Right lobe of liver (tissue), 6 donors: ENCODE data around the gene CDK14. TPM values are rescaled to one million over a fixed set of nuclear protein-coding genes. Genes with fewer than 3 reads are reported as not detected.

Experiments used
- ATAC-seq, 4 donors: fragments of 200-7000 bp; cut with Tn5 transposase; one replicate each; pipeline ENCODE4 v1.9.1; 2020; ENCODE audit warnings: mild to moderate bottlenecking in 4 of 4, moderate library complexity in 4 of 4
- DNase-seq, 3 donors: peaks; one replicate each; pipeline ENCODE4 v3.0.0-alpha.2; 2020
- H3K27ac ChIP-seq, 3 donors: fragments of 200-600 bp; one replicate each; pipeline ENCODE4 v1.8.0; 2022
- H3K27me3 ChIP-seq, 2 donors: fragments of 200-600 bp; one replicate each; pipeline ENCODE4 v1.8.0; 2022
- H3K36me3 ChIP-seq, 4 donors: fragments of 200-600 bp; sonication (generic) in 1 of 4; one replicate each; pipeline versions ENCODE4 v1.5.1 to v1.8.0; 2017 to 2022; ENCODE audit warnings: control low read depth in 1 of 4
- H3K4me1 ChIP-seq, 4 donors: fragments of 200-600 bp; sonication (generic) in 1 of 4; one replicate each; pipeline versions ENCODE4 v1.5.1 to v1.8.0; 2017 to 2022; ENCODE audit warnings: control low read depth in 1 of 4
- H3K4me3 ChIP-seq, 3 donors: fragments of 200-600 bp; one replicate each; pipeline ENCODE4 v1.8.0; 2022
- H3K9me3 ChIP-seq, 4 donors: fragments of 200-600 bp; sonication (generic) in 1 of 4; one replicate each; pipeline versions ENCODE4 v1.5.1 to v1.8.0; 2017 to 2022; ENCODE audit warnings: control low read depth in 1 of 4
- CTCF ChIP-seq, 4 donors: fragments of 200-600 bp in 3 of 4; fragments of 450-650 bp in 1 of 4; IDR thresholded peaks; one replicate each; pipeline versions ENCODE4 v1.5.1 to v1.8.0; 2016 to 2022; ENCODE audit warnings: antibody characterized with exemption in 4 of 4, mild to moderate bottlenecking in 2 of 4
- POLR2A ChIP-seq: fragments of 450-650 bp; IDR thresholded peaks from one replicate; pipeline ENCODE4 v1.6.1; 2017; ENCODE audit warnings: antibody characterized with exemption, mild to moderate bottlenecking
- WGBS: methylation state at CpG from one replicate; pipeline ENCODE4 v1.1.6; 2018; ENCODE audit warnings: low coverage, low lambda C conversion rate; ENCODE audit not compliant: insufficient coverage; ENCODE audit errors: missing lambda C conversion rate; 5-methylcytosine and 5-hydroxymethylcytosine counted together
- intact Hi-C, 2 donors: fragments of 100-400 bp; cut with DNase I; formaldehyde crosslinking; loops; one replicate each; pipeline versions ENCODE4 v1.11.2 to v1.14.1; 2022
- total RNA-seq, 6 experiments: library from RNA; depleted of rRNA in 2 of 6; stranded (reverse); fragments of >200 nt in 2 of 6; fragmentation: NEBNext Ultra II Directional in 3 of 6; extraction: Animal tissue kit (Norgen Biotek cat#: 25700) in 3 of 6; gene quantifications; one replicate each; pipeline versions ENCODE4 v1.1.0 to v1.2.4, GENCODE V29; 2016 to 2023
- donor health status: DM: no; HTN: yes; CAD: no.
- donor health status: DM: no; HTN: no; CAD: no.
- donor health status: DM: no; HTN: no; CAD: no.
- donor health status: DM: no; HTN: yes; CAD: no.
- donor health status: DM: no; HTN: yes; CAD: no.

Gene CDK14
- total RNA-seq, 6 experiments from 2014 or later, result 12.6 to 28.7 (median 17.9) TPM

DNA sequence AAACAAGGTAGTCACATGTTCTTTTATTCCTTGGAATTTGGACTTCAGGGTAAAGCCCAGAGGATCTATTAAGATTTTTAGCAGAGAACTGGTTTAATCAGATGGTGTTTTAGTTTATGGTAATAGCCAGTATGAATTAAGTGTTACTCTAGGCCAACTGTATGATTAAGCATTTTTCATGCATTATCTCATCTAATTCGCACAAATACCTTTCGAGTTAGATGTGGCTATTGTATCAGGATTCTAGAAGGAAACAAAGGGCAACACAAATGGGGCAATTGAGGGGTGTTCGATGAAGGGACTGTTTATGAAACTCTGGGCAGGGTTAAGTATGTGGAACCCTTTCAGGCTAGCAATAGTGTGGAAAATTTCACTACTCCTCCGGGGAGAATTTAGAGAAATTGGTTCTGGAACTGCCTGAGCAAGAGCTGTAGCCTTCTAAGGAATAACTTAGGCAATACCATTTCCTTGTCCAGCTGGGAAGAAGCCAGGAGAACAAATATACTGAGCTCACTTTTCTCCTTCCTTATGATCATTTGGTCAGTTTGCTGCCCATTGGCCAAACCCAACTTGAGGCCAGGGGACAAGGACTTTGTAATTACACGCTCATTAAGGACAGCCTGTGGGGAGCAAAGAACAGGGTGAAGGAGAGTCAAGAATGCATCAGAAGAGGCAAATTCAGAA lies 349.1 kb downstream of the CDK14 start:
- ATAC-seq, result no peak

DNA sequence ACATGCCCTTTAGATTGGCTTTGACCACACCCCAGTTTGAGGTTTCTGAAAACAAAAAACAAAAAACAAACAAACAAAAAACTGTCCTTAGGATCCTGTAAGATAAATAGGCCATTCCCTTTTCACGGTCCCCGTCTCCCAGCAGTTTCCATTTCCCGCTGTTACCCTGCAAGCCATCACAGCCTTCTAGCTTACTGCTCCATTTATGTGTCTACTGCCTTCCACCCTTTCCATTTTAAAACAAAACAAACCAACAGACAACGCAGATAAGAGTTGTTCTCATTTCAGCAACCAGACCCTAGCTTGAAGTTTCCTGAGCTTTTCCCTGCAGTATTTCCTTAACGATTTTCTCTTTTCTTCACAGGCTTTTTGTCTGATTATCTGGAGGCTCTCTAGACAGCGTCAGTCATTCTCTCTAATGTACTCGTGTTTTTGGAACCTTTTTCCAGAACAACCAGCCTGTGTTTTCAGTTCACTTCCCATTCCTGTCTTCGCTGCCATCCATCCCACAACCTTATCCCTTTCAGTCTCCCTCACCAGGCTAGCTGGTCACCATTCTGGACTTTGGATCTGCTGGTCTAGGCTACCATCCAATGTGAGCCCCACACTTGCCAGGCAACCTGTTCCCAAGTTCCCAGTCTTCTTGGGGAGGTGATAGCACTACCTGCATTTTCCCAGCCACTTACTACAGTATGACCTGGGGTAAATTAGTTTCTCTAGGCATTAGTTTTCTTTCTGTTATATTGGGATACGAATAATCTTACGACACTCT lies 350.8 kb downstream of the CDK14 start:
- Histone ChIP-seq H3K27me3 (no peaks in the 10 kb centered on the region), H3K9me3 (no peaks in the 10 kb centered on the region), H3K27ac (no peak overlapping the region), H3K4me1 (no peaks in the 10 kb centered on the region), H3K4me3 (no peak overlapping the region), H3K36me3 (no peaks in the 10 kb centered on the region)
- DNase-seq (no peak), ATAC-seq (peak; percentile 25 to 64 (median 50))
- WGBS, result 57% methylated on average over 10 of the region's 10 CpGs
- intact Hi-C loops, result no loop called here
- TF ChIP-seq POLR2A (no peak), CTCF (IDR thresholded peaks at IDR 0.05) (no peak)

More for the DNA sequence above, 349.1 kb downstream of the CDK14 start:
- Histone ChIP-seq H3K4me1 (no peaks in the 10 kb centered on the region), H3K4me3 (no peak overlapping the region), H3K36me3 (no peaks in the 10 kb centered on the region), H3K27me3 (no peaks in the 10 kb centered on the region), H3K27ac (no peak overlapping the region), H3K9me3 (no peaks in the 10 kb centered on the region)
- intact Hi-C loops, result no loop called here
- no peak for DNase-seq
- 89% methylated on average over 5 of the region's 5 CpGs for WGBS
- no peak for TF ChIP-seq CTCF (IDR thresholded peaks at IDR 0.05)
- no peak for TF ChIP-seq POLR2A

GRCh38 chr7:90948085-90948484 lies 352.0 kb downstream of the CDK14 start:
- Histone ChIP-seq H3K4me1 (no peaks in the 10 kb centered on the region), H3K9me3 (no peaks in the 10 kb centered on the region), H3K36me3 (no peaks in the 10 kb centered on the region), H3K4me3 (no peak overlapping the region), H3K27me3 (no peaks in the 10 kb centered on the region), H3K27ac (no peak overlapping the region)
- intact Hi-C loops, result no loop called here
- TF ChIP-seq CTCF (IDR thresholded peaks at IDR 0.05) (no peak), POLR2A (no peak)
- no peak for ATAC-seq
- no peak for DNase-seq

DNA sequence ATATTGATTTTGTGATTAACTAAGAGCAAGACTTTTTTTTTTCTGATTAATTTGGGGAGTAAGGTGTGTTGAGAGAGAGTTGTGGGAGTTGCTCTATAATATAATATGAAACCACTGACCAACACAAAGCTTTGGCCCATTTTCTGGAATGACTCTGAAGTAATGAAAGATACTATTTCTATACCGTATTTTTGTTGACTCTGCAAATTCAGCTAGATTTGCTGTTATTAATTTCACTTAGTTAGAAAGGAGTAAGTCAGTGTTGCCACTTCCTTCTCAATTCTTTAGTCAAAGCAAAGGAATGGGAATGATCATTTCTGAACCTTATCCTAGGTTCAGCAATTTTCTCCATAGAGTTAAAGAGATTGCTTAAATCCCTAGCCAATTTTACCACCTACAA lies 355.1 kb downstream of the CDK14 start:
- ATAC-seq (no peak), DNase-seq (no peak)
- no peaks in the 10 kb centered on the region for H3K4me1 ChIP-seq
- intact Hi-C loops, result no loop called here
- H3K4me3 ChIP-seq, result no peak overlapping the region
- WGBS, result 89% methylated on average over 1 of the region's 1 CpG
- no peaks in the 10 kb centered on the region for H3K36me3 ChIP-seq
- H3K27ac ChIP-seq, result no peak overlapping the region
- no peaks in the 10 kb centered on the region for H3K9me3 ChIP-seq
- TF ChIP-seq CTCF (IDR thresholded peaks at IDR 0.05) (no peak), POLR2A (no peak)
- H3K27me3 ChIP-seq, result no peaks in the 10 kb centered on the region
